Measurements from ENCODE around the gene KIAA0319L. TPM values are rescaled to one million over a fixed set of nuclear protein-coding genes. Genes with fewer than 3 reads are reported as not detected.

Gene KIAA0319L
- total RNA-seq, 1 experiment from 2014 or later = 70.0 TPM

DNA sequence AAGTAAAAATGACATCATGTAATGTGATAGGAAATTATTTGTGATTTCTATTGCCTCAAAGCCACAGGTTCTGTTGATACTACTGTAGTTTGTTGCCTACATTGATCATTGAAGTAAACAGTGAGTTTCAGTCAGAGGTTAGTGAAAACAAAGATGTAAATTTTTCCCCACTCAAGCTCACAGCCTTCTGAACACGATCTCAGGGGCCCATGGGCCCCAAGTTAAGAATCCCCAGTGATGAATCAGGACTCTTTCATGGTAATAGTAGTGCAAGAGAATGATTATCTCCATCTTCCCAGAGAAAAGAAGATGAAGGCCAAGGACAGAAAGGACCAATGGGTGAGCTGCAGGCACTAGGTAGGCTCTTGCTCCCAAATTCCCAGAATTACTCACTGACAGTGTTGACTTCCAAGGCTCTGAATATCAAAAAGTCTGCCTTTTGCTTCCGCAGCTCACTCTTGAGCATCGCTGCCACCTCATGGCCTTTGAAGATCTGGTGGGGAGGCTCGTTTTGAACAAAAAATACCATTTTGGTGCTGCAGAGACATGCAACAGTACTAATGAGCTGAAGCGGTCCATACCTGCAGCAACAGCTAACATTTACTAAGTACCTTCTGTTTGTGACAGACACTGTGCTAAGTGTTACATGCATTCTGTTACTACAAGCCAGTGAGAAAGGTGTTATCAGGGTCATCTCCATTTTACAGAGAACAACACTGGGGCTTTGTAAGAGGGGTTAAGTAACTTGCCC is 113.3 kb downstream of the KIAA0319L start (continued):
- TF ChIP-seq GABPB1 (CRISPR knock-in tag; IDR thresholded peaks at IDR 0.05) (no peak), ZNF232 (CRISPR knock-in tag; IDR thresholded peaks at IDR 0.05) (no peak)

GRCh38 chr1:35442734-35443133 is 114.5 kb downstream of the KIAA0319L start:
- no peaks in the 10 kb centered on the region for H3K4me1 Mint-ChIP-seq
- peaks cover 42% of the 10 kb centered on the region for H3K36me3 Mint-ChIP-seq
- no peaks in the 10 kb centered on the region for H3K27me3 Mint-ChIP-seq (ENCODE audit: low read depth)
- DNase-seq (ENCODE audit: low spot score) = no peak
- no peak for ATAC-seq
- POLR2A ChIA-PET = no interaction called here
- TF ChIP-seq USF1 (CRISPR knock-in tag; IDR thresholded peaks at IDR 0.05) = no peak
- no peak overlapping the region for H3K27ac Mint-ChIP-seq
- H3K9me3 Mint-ChIP-seq = no peaks in the 10 kb centered on the region
- CTCF ChIA-PET = interaction anchor here (1.8 kb wide), 1 partner anchor 285 kb away, joined by 5 read pairs; no protein-coding TSS in a partner anchor
- no peak overlapping the region for H3K4me3 Mint-ChIP-seq

DNA sequence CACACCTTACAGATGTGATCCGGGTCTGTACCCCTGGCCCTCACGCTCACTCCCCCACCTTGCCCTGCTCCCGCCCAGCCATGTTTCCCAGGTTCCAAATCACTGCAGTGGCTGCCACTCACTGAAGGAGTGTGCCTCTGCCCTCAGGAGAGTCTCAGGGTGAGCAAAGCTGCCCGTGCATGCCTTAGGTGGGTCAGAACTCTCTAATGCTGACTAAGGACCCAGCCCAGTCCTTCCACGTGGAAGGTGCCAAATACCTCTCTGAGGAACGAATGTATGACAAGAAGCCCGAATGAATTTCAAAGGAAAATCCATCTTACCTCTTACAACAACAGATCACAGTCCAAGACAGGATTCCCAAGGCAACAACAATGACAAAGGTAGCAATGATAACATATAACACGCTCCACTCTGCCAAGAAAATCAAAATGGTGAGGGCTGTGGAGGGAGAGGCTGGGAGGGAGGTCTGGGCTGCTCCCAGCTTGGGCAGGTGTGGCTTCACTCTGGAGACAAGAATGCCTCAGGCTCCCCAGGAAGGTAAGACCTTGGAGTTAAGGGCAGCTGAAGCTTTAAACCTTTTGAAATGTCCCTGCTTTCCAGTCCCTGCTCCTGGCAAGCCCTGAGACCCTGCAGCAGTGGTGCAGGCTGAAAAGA is 115.2 kb downstream of the KIAA0319L start:
- H3K9me3 Mint-ChIP-seq = no peaks in the 10 kb centered on the region
- no peaks in the 10 kb centered on the region for H3K4me1 Mint-ChIP-seq
- ChIA-PET POLR2A (no interaction called here), CTCF (no interaction called here)
- H3K36me3 Mint-ChIP-seq = peaks cover 43% of the 10 kb centered on the region
- no peak overlapping the region for H3K27ac Mint-ChIP-seq
- no peak for TF ChIP-seq ZNF532 (CRISPR knock-in tag; IDR thresholded peaks at IDR 0.05; ENCODE audit: borderline replicate concordance)
- no peak for DNase-seq (ENCODE audit: low spot score)
- ATAC-seq = no peak
- H3K27me3 Mint-ChIP-seq (ENCODE audit: low read depth) = no peaks in the 10 kb centered on the region
- no peak overlapping the region for H3K4me3 Mint-ChIP-seq

DNA sequence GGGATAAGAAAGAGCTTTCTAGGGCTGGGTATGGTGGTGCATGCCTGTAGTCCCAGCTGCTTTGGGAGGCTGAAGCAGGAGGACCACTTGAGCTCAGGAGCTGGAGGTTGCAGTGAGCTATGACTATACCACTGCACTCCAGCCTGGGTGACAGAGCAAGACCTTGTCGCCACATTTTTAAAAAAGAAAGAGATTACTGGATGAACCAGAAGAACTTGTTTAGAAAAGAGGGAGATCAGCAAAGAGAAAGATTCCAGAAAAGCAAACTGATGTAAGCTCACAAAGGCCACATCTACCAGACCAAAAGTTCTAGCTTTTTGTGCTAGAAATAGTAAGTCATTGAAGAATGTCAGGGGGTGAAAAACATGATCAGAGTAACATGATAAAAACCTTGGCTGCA is 117.6 kb downstream of the KIAA0319L start:
- Mint-ChIP-seq H3K36me3 (peaks cover 59% of the 10 kb centered on the region), H3K27ac (no peak overlapping the region), H3K4me1 (no peaks in the 10 kb centered on the region), H3K9me3 (no peaks in the 10 kb centered on the region), H3K27me3 (ENCODE audit: low read depth) (no peaks in the 10 kb centered on the region), H3K4me3 (no peak overlapping the region)
- ATAC-seq = no peak
- POLR2A ChIA-PET = no interaction called here
- TF ChIP-seq SMAD3 (CRISPR knock-in tag; IDR thresholded peaks at IDR 0.05; ENCODE audit: borderline replicate concordance) (no peak), SP1 (CRISPR knock-in tag; conservative IDR thresholded peaks at IDR 0.05) (no peak), ZNF671 (CRISPR knock-in tag; IDR thresholded peaks at IDR 0.05) (no peak), FOXP1 (CRISPR knock-in tag; IDR thresholded peaks at IDR 0.05; ENCODE audit: borderline replicate concordance) (no peak), ZNF396 (CRISPR knock-in tag; IDR thresholded peaks at IDR 0.05; ENCODE audit: borderline replicate concordance) (no peak), ZNF263 (CRISPR knock-in tag; IDR thresholded peaks at IDR 0.05; ENCODE audit: low read depth) (no peak)
- TF ChIP-seq, protein P1, sequence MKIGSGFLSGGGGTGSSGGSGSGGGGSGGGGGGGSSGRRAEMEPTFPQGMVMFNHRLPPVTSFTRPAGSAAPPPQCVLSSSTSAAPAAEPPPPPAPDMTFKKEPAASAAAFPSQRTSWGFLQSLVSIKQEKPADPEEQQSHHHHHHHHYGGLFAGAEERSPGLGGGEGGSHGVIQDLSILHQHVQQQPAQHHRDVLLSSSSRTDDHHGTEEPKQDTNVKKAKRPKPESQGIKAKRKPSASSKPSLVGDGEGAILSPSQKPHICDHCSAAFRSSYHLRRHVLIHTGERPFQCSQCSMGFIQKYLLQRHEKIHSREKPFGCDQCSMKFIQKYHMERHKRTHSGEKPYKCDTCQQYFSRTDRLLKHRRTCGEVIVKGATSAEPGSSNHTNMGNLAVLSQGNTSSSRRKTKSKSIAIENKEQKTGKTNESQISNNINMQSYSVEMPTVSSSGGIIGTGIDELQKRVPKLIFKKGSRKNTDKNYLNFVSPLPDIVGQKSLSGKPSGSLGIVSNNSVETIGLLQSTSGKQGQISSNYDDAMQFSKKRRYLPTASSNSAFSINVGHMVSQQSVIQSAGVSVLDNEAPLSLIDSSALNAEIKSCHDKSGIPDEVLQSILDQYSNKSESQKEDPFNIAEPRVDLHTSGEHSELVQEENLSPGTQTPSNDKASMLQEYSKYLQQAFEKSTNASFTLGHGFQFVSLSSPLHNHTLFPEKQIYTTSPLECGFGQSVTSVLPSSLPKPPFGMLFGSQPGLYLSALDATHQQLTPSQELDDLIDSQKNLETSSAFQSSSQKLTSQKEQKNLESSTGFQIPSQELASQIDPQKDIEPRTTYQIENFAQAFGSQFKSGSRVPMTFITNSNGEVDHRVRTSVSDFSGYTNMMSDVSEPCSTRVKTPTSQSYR (CRISPR knock-in tag; IDR thresholded peaks at IDR 0.05) = no peak
- DNase-seq (ENCODE audit: low spot score) = no peak
- CTCF ChIA-PET = interaction anchor here (1.2 kb wide), 1 partner anchor 11 kb away, joined by 4 read pairs; no protein-coding TSS in a partner anchor
